Fibroblast of gingiva (primary cell): ENCODE results near the gene RABGAP1.

Source experiments
- DNase-seq: peaks from one replicate; pipeline ENCODE4 v3.0.0-alpha.2; 2011; ENCODE audit warnings: low read depth

RABGAP1 gene

GRCh38 chr9:123111427-123112014 is 170.7 kb downstream of the RABGAP1 start:
- DNase-seq: no peak

- no peak for DNase-seq
These were observed 171.5 kb downstream of the RABGAP1 start for GRCh38 chr9:123112015-123112975.

GRCh38 chr9:123113185-123113584 is 172.4 kb downstream of the RABGAP1 start:
- DNase-seq: no peak

- no peak for DNase-seq
These were observed 174.5 kb downstream of the RABGAP1 start for GRCh38 chr9:123115146-123115913.

GRCh38 chr9:123116036-123116435 is 175.2 kb downstream of the RABGAP1 start:
- DNase-seq: no peak

- DNase-seq: no peak
These were observed 178.7 kb downstream of the RABGAP1 start for GRCh38 chr9:123119566-123119965.

GRCh38 chr9:123120131-123120530 is 179.3 kb downstream of the RABGAP1 start:
- DNase-seq: no peak

GRCh38 chr9:123120953-123121352 is 180.1 kb downstream of the RABGAP1 start:
- DNase-seq: no peak

GRCh38 chr9:123121457-123121856 is 180.6 kb downstream of the RABGAP1 start:
- no peak for DNase-seq

- no peak for DNase-seq
These were observed 186.8 kb downstream of the RABGAP1 start for GRCh38 chr9:123127512-123128075.

- no peak for DNase-seq
These were observed 187.8 kb downstream of the RABGAP1 start for GRCh38 chr9:123128591-123128990.

- DNase-seq: peak; percentile 51
These were observed 188.6 kb downstream of the RABGAP1 start for GRCh38 chr9:123129423-123129822.

- peak; percentile 52 for DNase-seq
These were observed 190.4 kb downstream of the RABGAP1 start for GRCh38 chr9:123131258-123131657.

- DNase-seq: no peak
These were observed 191.2 kb downstream of the RABGAP1 start for GRCh38 chr9:123131993-123132392.

- no peak for DNase-seq
These were observed 191.9 kb downstream of the RABGAP1 start for GRCh38 chr9:123132696-123133095.

GRCh38 chr9:123135430-123135829 is 194.6 kb downstream of the RABGAP1 start:
- no peak for DNase-seq

GRCh38 chr9:123138163-123138562 is 197.3 kb downstream of the RABGAP1 start:
- DNase-seq: no peak

- DNase-seq: no peak
These were observed 208.2 kb downstream of the RABGAP1 start for GRCh38 chr9:123149067-123149466.

GRCh38 chr9:123150708-123151503 is 210.1 kb downstream of the RABGAP1 start:
- DNase-seq: peak; percentile 22
